SU-DHL-6 (cell line): ENCODE results near the gene COP1.

Experiments used
- H2AFZ ChIP-seq: fragments of 200-600 bp; sonication (generic); 2 replicates; pipeline ENCODE4 v1.6.1; 2014; ENCODE audit warnings: low read depth, mild to moderate bottlenecking, moderate library complexity, mixed read lengths, antibody characterized with exemption, low read length; ENCODE audit not compliant: severe bottlenecking
- H3F3A ChIP-seq: fragments of 200-600 bp; shearing (Covaris generic); 2 replicates; pipeline ENCODE4 v1.6.0; 2016; ENCODE audit warnings: antibody characterized with exemption, mild to moderate bottlenecking; ENCODE audit not compliant: insufficient read depth
- H3K27ac ChIP-seq: fragments of 200-600 bp; sonication (generic); 2 replicates; pipeline ENCODE4 v1.5.1; 2016; ENCODE audit warnings: low read depth, mild to moderate bottlenecking, low read length, moderate library complexity, mixed read lengths
- H3K27me3 ChIP-seq: fragments of 200-600 bp; sonication (generic), shearing (Covaris generic); 2 replicates; pipeline ENCODE4 v1.6.0; 2014; ENCODE audit warnings: mild to moderate bottlenecking, low read length
- H3K36me3 ChIP-seq: fragments of 200-600 bp; sonication (generic); 2 replicates; pipeline ENCODE4 v1.6.1; 2014; ENCODE audit warnings: mild to moderate bottlenecking, low read length, mixed read lengths
- H3K4me2 ChIP-seq: fragments of 300-600, 200-600 bp; shearing (Covaris generic), sonication (generic); 2 replicates; pipeline ENCODE4 v1.6.0; 2014; ENCODE audit warnings: low read length, low read depth, mild to moderate bottlenecking; ENCODE audit not compliant: poor library complexity, severe bottlenecking
- H3K4me3 ChIP-seq: fragments of 200-600 bp; sonication (generic); 2 replicates; pipeline ENCODE4 v1.5.1; 2014; ENCODE audit warnings: antibody characterized with exemption, low read length, mild to moderate bottlenecking, mixed read lengths; ENCODE audit not compliant: insufficient read depth, poor library complexity, severe bottlenecking
- H3K79me2 ChIP-seq: fragments of 200-600 bp; sonication (generic); 2 replicates; pipeline ENCODE4 v1.6.1; 2014; ENCODE audit warnings: mild to moderate bottlenecking, low read length, moderate library complexity; ENCODE audit not compliant: insufficient read depth
- H3K9ac ChIP-seq: fragments of 200-600 bp; sonication (generic); 2 replicates; pipeline ENCODE4 v1.7.0; 2014; ENCODE audit warnings: mild to moderate bottlenecking, low read length
- H3K9me2 ChIP-seq: fragments of 200-600 bp; sonication (generic); replicated peaks from 2 replicates; pipeline ENCODE4 v1.6.1; 2014; ENCODE audit warnings: low read length; ENCODE audit not compliant: insufficient read depth
- H3K9me3 ChIP-seq: fragments of 200-600 bp; sonication (generic); 2 replicates; pipeline ENCODE4 v1.6.1; 2014; ENCODE audit warnings: low read length, mixed read lengths; ENCODE audit not compliant: insufficient read depth
- H4K20me1 ChIP-seq: fragments of 200-600 bp; sonication (generic); 2 replicates; pipeline ENCODE4 v1.6.1; 2014; ENCODE audit warnings: low read depth, mild to moderate bottlenecking, antibody characterized with exemption, low read length, moderate library complexity, mixed read lengths
- EZH2phosphoT487 ChIP-seq: fragments of 200-600 bp; sonication (generic), shearing (Covaris generic); conservative IDR thresholded peaks from 2 replicates; pipeline ENCODE4 v1.6.1; 2018; ENCODE audit warnings: mild to moderate bottlenecking, antibody characterized with exemption, low read length, moderate library complexity, mixed read lengths
- TF ChIP-seq, protein P1 (sequence below): fragments of 200-600 bp; sonication (generic); IDR thresholded peaks from one replicate; pipeline ENCODE4 v1.5.1; 2017; ENCODE audit warnings: antibody characterized with exemption, mild to moderate bottlenecking, low read length, moderate library complexity; ENCODE audit not compliant: insufficient read depth, poor library complexity, severe bottlenecking

Gene COP1

DNA sequence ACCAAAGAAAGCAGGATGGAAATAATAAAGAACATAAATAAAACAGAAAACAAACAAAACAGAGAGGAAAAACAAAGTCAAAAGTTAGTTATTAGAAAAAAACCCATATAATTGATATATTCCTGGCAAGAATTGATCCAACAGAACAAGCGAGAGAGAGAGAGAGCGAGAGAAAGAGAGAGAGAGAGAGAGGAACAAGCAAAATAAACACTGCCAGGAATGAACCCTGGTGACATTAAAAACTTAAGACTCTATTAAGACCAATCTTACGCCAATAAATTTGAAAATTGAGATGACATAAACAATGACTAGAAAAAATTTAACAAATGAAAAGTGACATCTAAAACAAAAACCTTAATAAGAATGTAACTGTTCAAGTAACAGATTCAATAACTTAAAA lies 64.1 kb downstream of the COP1 start:
- H3K27me3 ChIP-seq, result no peaks in the 10 kb centered on the region
- peaks cover 5% of the 10 kb centered on the region; the same call in 1 of the 2 replicates for H4K20me1 ChIP-seq
- H3K9ac ChIP-seq, result no peak overlapping the region
- H3K9me2 ChIP-seq, result no peaks in the 10 kb centered on the region
- no peak overlapping the region for H3K27ac ChIP-seq
- no peak for TF ChIP-seq EZH2phosphoT487
- TF ChIP-seq, protein P1, sequence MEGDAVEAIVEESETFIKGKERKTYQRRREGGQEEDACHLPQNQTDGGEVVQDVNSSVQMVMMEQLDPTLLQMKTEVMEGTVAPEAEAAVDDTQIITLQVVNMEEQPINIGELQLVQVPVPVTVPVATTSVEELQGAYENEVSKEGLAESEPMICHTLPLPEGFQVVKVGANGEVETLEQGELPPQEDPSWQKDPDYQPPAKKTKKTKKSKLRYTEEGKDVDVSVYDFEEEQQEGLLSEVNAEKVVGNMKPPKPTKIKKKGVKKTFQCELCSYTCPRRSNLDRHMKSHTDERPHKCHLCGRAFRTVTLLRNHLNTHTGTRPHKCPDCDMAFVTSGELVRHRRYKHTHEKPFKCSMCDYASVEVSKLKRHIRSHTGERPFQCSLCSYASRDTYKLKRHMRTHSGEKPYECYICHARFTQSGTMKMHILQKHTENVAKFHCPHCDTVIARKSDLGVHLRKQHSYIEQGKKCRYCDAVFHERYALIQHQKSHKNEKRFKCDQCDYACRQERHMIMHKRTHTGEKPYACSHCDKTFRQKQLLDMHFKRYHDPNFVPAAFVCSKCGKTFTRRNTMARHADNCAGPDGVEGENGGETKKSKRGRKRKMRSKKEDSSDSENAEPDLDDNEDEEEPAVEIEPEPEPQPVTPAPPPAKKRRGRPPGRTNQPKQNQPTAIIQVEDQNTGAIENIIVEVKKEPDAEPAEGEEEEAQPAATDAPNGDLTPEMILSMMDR, result no peak
- H3K36me3 ChIP-seq, result peaks cover 46% of the 10 kb centered on the region
- H2AFZ ChIP-seq, result no peak overlapping the region
- no peaks in the 10 kb centered on the region for H3F3A ChIP-seq
- H3K4me3 ChIP-seq, result no peak overlapping the region
- peaks cover 90% of the 10 kb centered on the region for H3K79me2 ChIP-seq
- no peak overlapping the region for H3K4me2 ChIP-seq
- H3K9me3 ChIP-seq, result no peaks in the 10 kb centered on the region

DNA sequence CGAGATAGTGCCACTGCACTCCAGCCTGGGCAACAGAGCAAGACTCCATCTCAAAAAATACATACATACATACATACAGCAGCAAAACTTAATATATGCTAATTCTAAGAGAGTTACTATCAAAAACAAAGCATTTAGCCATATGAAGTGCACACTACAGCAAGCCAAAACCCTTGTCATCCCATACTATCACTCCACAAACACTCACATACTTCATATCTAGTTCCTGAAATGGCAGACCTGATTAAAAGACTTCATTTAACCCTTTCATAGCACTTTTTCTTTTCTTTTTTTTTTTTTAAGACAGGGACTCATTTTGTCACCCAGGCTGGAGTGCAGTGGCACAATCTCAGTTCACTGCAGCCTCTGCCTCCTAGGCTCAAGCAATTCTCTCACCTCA lies 65.6 kb downstream of the COP1 start:
- no peak overlapping the region for H3K4me3 ChIP-seq
- H4K20me1 ChIP-seq, result peaks cover 5% of the 10 kb centered on the region

DNA sequence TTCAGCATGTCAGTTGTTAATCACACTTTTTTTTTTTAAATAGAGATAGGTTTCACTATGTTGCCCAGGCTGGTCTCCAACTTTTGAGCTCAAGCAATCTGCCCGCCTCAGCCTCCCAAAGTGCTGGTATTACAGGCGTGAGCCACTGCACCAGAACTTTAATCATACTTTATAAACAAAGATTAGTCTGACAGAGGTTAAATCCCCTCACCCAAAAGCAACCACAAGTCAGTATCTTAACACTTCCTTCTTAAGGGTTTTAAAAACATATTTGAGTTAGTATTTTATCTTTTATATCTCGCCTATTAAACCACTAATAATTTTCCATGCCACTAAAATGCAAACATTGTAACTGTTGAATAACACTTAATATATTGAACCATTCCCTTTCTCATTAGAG lies 70.2 kb downstream of the COP1 start:
- peaks cover 14% of the 10 kb centered on the region; the same call in 1 of the 2 replicates for H3F3A ChIP-seq
- no peak overlapping the region for H3K4me3 ChIP-seq
- TF ChIP-seq, protein P1, result no peak
- no peak for TF ChIP-seq EZH2phosphoT487
- H3K27ac ChIP-seq, result no peak overlapping the region
- peaks cover 61% of the 10 kb centered on the region for H3K79me2 ChIP-seq
- peaks cover 19% of the 10 kb centered on the region for H3K36me3 ChIP-seq
- H4K20me1 ChIP-seq, result peaks cover 5% of the 10 kb centered on the region
- no peak overlapping the region for H2AFZ ChIP-seq
- H3K27me3 ChIP-seq, result no peaks in the 10 kb centered on the region
- no peaks in the 10 kb centered on the region for H3K9me2 ChIP-seq
- no peaks in the 10 kb centered on the region for H3K9me3 ChIP-seq
- H3K9ac ChIP-seq, result no peak overlapping the region
- H3K4me2 ChIP-seq, result no peak overlapping the region

More for the DNA sequence above, 65.6 kb downstream of the COP1 start:
- no peaks in the 10 kb centered on the region for H3F3A ChIP-seq
- no peaks in the 10 kb centered on the region for H3K27me3 ChIP-seq
- H3K36me3 ChIP-seq, result peaks cover 37% of the 10 kb centered on the region
- H3K9ac ChIP-seq, result no peak overlapping the region
- H3K4me2 ChIP-seq, result no peak overlapping the region
- no peaks in the 10 kb centered on the region for H3K9me2 ChIP-seq
- TF ChIP-seq, protein P1, result no peak
- no peak for TF ChIP-seq EZH2phosphoT487
- H3K9me3 ChIP-seq, result no peaks in the 10 kb centered on the region
- no peak overlapping the region for H3K27ac ChIP-seq
- H3K79me2 ChIP-seq, result peaks cover 93% of the 10 kb centered on the region
- H2AFZ ChIP-seq, result no peak overlapping the region
